ENCODE results near the gene APCDD1L.

GRCh38 chr20:58497076-58497641, 18.0 kb downstream of the APCDD1L start:
- TF ChIP-seq TAF1 (IDR thresholded peaks at IDR 0.05; ENCODE audit: low read depth) (no peak), CEBPB (IDR thresholded peaks at IDR 0.05) (no peak), TEAD4 (IDR thresholded peaks at IDR 0.05) (no peak), REST (IDR thresholded peaks at IDR 0.05; ENCODE audit: low read depth) (no peak), RAD21 (IDR thresholded peaks at IDR 0.05; ENCODE audit: low read depth) (no peak), MAX (IDR thresholded peaks at IDR 0.05) (no peak), EP300 (IDR thresholded peaks at IDR 0.05; ENCODE audit: borderline replicate concordance) (no peak), TCF12 (IDR thresholded peaks at IDR 0.05; ENCODE audit: low read depth) (no peak), YY1 (IDR thresholded peaks at IDR 0.05; ENCODE audit: low read depth) (no peak), USF1 (IDR thresholded peaks at IDR 0.05) (no peak), ZBTB7A (IDR thresholded peaks at IDR 0.05; ENCODE audit: low read depth) (no peak), NFIC (IDR thresholded peaks at IDR 0.05) (no peak), FOXM1 (IDR thresholded peaks at IDR 0.05; ENCODE audit: borderline replicate concordance, low read depth) (no peak), EGR1 (IDR thresholded peaks at IDR 0.05) (no peak)

All from Ishikawa (cell line).